Superior temporal gyrus (tissue), 1 donor: ENCODE data around the gene C1orf21.
"Not testable (repeated sequence)": the region's sequence is repeated elsewhere in the genome, so short reads cannot be mapped to it uniquely, and the experiment has no call there.

Experiments
- DNase-seq: peaks from one replicate; pipeline ENCODE4 v3.0.0-alpha.2; 2016; ENCODE audit errors: extremely low spot score

C1orf21 gene

DNA sequence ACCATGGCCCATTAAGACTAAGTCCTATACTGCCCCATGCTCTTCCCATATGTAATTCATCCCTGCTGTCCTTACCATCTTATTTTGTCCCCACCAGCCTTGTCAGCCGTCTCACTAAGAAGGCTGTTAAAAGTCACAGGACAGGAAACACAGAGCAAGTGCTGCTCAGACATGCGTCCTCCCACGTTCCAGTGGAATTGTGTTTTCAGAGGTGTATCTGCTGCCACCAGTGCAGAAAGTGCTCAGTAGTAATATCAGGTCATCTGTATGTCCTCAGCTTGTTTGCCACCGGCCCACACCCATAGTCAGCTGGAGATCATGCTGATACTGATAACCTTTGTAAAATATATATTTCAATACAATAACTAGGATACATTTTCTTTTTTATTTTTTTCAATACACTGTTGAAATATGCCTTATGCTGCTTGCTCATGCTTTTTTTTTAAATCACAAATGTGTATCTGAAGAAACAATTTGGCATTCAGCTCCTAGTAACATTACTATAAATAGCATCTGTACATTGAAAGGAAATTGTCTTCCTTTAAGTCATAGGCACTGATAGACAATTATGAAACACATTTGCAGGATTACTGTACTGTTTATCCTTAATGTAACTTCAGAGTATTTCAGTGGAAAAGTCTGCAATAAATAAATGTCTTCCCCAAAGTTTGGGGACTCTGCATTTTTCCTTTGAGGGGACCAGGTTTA lies 211.0 kb downstream of the C1orf21 start:
- no peak for DNase-seq

DNA sequence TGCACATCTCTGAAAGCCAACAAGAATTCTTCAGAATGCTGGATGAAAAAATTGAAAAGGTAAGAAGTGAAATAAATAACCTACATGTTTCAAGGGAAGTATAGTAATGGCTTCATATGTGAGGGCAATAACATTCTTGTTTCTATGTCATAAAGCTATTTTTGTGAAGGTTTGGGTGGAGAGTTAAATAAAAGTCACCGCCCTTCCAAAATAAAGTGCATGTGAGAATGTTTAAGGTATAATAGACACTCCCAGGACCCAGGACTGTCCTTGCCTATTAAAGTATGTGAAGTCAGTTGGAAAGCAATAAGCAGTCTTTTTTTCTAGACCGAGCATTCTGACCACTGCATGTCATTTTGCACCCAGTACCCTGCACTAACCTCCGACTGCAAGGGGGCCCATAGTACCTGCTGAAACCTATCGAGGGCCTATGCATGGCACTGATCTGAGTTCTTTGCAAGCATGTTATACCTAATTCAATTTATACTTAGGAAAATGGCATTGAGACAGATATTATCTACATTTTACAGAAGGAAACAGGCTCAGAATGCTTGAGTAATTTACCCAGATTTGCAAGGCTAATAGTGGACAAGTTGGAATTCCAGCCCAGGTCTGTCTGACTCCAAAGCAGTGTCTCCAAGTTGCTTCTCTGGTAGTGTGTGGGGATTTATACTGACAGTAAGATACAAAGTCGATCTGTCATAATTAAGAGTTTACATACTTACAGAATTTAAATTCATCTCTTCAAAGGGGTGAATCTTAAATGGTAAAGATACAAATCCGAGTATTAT lies 211.8 kb downstream of the C1orf21 start:
- DNase-seq: no peak

DNA sequence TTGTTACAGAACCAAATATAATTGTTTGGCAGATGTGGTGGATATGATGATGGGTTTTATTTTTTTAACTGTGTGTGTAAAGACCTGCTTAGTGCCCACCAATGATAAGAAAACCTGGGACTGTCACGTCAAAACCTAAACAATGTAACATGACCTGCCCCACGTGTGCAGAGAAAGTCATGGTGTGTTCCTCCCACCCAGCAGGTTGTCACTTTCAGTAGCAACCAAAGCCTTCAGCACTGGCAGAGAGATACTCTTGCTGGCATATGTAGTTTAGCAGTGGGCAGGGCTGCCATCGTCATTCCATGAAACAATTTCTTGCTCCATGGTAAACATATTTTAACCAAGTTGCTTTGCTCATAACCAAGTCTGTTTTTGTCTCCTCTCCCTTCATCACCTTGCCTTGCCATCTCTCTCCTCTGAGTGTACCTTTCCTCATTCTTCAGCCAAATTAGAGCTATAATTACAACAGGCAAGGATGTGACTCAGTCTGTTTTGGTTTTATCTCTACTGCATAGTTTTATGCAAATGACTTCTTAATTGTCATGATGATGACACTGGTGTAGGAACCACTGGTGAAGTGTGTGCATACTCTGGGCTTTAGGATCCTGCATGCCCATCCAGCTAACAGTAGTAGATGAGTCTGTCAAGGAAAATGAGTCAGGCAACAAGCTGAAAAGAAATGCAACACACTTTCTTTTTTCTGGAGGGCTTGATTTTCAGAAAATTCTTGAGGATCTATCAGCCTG lies 217.5 kb downstream of the C1orf21 start:
- no peak for DNase-seq

DNA sequence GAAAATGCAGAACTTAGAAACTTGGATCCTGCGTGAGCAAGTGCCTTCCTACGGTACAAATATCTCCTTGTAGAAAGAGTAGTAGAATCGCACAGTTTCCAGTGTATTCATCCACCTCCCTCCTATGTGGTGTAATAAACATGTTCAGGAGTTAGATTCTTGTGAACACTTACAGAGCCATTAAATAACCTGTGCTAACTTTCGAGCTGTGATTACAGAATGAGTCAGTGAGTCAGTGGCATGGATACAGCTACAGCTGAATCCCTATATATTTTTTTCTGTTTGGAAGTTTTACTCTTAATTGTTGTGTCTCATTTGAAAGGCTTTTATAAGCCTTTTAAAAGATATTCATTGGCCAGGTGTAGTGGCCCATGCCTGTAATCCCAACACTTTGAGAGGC lies 219.1 kb downstream of the C1orf21 start:
- no peak for DNase-seq

DNA sequence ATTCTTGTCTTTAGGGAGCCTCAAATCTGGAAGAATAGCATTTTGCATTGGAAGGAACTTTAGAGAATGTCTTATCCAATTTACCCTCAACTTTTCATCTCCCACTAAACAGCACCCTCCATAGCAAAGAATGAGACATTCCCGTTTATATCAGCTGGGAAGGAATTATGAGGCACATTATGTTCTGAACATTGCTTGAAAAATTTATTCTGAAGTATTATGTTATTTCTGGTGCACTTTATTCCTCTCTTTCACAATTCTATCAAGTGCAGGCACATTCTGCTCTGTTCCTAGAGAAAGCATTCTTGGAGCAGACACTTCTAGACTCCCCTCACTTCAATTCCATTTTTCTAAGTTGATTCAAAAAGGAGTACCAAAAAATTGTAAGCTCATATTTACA lies 220.0 kb downstream of the C1orf21 start:
- no peak for DNase-seq

DNA sequence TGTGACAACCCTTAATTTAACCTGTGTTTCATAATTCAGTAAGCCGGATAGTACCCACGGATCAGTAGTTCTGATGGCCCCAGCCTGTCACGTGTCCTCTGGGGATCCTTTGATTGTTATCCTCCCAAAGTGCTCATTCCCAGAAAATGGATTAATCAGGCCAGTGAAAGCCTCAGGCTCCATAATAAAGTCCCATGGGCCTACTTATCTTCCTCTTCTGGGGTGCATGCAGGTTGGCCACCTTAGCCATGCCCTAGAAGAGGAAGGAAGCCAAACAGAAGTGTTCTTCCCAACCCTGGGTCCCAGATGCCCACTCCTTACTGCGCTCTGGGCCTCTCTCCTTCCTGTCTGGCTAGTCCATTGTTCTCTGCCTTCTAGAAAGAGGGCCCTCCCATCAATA lies 221.8 kb downstream of the C1orf21 start:
- no peak for DNase-seq

DNA sequence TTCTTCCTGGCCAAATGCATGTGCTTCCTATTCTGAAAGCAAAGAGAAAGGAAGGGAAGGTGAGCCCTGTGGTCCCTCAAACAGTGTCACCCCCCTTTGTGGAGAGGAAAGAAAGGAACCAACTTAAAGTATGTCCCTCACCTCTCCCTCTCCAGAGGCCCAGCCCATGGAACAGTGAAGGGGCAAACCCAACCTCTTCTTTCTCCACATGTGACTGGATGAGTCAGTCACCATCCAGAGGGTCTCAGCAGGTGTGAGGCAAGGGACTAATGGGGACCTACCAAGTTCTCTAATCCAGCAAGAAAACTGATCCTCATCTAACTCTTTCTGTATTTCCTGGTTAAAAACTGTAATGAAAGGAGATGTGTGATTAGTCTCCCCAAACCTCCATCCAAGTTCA lies 222.2 kb downstream of the C1orf21 start:
- DNase-seq: no peak

DNA sequence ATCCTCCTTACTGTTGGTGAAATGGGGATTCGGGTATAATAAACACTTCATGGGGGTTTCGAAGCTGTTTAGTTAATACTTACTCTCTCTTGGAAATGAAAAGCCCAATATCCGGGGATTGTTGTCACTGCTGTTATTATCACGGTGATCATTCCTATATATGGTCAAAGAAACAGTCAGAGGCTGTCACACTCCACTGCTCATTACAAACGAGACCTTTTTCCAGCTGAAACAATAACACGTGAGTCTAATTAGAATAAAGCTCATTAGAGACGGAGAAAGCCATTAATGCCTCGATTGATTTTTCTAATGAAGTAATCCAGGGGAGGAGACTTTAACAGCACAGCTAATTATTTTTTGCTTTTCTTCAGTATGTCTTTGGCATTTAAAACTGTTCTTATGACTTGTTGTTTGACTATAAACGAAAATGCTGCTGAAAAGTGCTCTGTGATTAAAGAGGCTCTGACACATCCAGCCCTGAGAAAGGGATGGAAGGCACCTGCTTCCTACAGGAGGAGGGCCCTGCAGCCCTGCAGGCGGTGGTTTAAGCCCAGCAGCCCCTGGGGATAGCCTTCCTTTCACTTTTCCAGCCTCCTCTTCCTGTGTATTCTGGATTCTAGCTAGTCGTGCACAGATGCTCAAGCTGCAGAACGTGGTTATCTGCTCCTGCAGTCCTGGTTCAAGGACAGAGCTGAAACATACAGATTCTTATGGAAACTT lies 224.2 kb downstream of the C1orf21 start:
- DNase-seq: peak; percentile 48

DNA sequence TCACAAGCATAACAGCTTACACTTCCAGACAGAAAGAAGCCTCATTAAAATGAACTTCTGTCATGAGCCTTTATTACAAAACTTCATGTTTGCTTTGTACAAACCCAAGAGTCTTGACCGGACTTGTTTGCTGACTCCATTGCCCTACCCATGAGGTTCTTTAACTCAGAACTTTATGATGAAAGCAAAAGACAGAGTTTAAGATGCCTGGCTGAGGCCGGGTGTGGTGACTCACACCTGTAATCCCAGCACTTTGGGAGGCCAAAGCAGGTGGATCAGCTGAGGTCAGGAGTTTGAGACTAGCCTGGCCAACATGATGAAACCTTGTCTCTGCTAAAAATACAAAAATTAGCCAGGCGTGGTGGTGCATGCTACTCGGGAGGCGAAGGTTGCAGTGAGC lies 225.4 kb downstream of the C1orf21 start:
- DNase-seq: not testable (repeated sequence)

DNA sequence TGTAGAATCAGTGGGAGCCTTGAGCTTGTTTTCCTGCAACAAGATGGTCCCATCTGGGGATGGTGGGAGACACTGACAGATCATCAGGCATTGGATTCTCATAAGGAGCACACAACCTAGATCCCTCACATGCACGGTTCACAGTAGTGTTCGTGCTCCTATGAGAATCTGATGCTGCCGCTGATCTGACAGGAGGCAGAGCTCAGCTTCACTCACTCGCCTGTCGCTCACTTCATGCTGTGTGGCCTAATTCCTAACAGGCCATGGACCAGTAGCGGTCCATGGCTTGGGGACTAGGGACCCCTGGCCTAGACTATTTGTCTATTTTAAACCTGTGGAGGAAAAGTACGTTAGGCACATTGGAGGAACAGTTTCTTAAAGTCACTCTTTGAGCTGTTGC lies 227.8 kb downstream of the C1orf21 start:
- DNase-seq: no peak

DNA sequence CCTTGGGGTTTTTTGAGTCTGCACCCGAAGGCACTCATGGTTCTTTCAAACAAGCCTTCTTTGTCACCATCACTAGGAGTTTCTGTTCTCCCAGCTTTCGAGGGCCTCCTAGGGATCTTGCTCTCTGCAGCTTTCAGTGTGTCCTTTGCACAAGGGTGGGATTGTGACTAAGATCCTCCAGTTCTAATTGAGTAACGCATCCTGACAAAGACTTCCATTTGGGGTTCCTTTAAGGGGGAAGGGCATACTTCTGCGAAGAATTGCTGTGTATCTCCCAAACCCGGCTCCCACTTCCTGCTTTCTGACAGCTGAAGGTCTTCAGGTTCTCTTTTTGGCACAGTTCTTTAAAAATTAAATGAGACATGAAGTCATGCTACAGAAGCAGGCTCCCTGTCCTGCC lies 228.5 kb downstream of the C1orf21 start:
- no peak for DNase-seq

DNA sequence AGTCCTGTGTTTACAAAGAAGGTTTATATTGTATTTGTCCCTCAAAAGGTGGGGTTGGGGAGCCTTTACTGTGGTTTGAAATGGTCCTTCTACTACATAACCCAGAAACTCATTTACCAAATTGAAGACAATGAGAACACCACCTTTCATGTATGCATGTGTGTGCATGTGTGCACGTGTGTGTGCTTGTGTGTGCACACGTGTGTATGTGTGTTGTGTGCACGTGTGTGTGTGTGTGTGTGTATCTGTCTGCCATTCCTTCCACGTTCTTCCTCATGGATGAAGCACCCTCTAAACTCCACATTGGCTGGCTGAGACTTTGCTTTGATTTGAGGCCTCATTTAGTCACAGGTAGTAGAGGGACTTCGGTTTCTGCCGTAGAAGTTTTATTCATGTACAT lies 229.7 kb downstream of the C1orf21 start:
- no peak for DNase-seq

DNA sequence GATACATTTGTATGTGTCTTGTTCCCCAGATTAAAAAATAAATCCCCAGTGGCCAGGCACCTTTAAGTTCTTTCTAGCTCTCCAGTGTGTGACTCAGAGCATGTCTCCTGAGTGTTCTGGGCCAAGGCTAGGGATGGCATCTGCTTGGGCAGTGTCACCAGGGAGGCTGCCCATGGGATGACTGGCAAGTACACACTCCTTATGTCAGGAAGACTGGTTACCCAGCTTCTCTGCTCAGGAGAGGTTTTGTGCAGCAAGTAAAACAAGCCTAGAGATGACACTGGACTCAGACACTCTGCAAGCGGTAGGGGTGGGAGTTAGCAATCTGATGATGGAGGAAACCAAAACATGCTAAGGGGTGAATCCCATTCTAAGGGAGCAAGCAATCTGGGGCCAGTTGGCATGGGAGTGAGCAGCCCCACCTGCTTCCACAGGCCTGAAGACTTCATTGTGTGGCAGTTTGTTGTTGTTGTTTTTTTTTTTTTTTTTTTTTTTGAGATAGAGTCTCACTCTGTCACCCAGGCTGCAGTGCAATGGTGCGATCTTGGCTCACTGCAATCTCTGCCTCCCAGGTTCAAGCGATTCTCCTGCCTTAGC lies 230.7 kb downstream of the C1orf21 start:
- no peak for DNase-seq

DNA sequence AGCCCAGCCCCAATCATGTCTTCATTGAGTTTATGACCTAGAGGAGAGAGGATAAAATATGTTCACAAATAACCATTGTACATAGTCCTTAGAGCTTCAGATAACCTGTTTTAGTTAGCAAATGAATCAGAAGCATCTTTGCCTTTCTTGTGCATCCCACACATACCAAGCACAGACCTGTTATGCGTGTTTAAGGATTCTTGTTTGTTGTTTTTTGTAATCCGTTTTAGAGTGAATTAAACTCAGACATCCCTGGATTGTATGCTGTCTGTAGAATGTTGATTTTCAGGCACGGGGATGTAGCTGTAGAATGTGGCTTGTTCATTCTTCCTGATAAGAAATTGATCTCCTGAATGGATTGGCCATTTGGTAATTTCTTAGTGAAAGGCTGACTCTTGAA lies 232.0 kb downstream of the C1orf21 start:
- DNase-seq: no peak

DNA sequence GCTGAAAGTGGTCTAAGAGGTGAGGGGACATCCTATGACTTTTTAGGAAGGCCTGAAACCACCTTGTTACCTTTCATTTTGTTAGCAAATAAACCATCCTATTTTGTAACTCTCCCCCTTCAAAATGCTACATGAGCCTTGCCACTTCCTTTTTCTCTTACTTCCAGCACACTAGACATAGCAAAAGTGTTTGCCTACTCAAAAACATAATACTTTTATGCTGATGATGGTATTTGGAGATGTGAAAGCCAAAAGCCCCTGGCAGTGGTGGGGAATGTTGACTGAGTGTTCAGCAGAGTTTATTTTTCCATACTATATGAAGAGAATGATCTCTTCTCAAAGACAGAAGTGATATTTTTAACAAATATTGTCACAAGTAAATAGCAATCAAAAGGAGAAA lies 233.6 kb downstream of the C1orf21 start:
- no peak for DNase-seq

DNA sequence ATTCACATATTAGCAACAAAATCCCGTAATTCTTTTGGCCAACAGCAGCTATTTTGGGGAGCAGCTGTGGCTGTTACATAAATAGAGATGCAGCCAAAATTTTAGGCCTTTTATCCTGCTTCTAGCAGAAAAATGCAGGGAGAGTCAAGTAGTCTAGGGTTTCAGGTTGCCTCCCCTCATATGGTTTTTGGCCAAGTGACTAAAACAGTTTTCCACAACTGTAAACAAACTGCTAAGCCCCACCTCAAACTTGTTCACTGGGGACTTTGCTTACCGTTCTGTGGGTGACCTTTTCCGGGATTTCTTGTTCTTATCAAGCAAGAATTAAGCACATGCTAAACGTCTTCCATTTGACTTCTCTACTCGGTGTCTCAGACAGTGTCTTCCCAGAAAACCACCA lies 234.4 kb downstream of the C1orf21 start:
- peak; percentile 46 for DNase-seq

DNA sequence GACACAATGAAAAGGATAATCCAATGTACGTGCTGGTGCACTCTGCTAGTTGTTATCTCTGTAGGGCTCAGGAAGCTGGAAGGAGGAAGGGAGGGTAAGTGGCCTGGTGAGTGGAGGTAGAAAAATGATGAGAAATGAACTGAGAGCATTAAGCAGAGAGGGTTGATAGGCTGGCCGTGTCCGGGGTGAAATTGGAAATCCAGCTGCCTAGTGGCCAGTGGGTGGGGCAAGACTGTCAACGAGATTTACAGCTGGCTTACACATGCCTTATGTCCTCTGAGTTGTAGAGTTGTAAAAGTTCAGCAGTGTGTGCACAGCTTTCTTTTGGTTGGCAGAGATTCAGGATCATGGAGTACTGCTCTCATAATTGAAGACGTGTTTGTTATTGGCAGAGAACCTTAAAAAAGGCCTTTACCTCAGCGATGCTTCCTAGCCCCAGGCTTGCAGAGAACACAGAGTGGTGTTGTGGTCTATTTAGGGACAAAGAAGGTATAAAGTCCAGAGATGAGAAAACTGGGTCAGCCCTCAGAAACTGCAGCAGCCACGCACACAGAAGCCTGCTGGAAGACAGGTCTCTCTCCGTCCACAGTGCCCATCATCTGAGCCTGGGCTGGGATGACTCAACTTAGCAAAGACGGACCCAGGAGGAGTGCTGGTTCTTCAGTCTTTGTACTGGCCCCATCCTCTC lies 235.5 kb downstream of the C1orf21 start:
- DNase-seq: no peak

DNA sequence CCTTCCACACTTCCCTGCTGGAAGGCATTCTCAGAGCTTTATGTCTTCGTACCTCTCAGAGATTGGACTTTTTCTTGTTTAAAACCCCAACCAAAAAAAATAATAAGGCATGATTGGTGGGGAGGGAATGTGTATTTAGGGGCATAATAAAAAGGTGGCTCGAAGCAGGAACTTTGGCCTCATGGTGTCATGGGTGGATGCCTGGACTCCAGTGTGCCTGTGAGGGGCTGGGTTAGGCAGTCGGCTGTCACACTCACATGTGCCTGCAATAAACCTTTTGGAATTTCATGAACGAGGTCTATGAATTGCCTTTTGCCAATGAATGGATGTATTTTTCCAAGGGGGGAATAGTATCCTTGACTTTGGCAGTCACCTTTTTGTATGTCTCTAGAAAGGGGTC lies 236.6 kb downstream of the C1orf21 start:
- no peak for DNase-seq

DNA sequence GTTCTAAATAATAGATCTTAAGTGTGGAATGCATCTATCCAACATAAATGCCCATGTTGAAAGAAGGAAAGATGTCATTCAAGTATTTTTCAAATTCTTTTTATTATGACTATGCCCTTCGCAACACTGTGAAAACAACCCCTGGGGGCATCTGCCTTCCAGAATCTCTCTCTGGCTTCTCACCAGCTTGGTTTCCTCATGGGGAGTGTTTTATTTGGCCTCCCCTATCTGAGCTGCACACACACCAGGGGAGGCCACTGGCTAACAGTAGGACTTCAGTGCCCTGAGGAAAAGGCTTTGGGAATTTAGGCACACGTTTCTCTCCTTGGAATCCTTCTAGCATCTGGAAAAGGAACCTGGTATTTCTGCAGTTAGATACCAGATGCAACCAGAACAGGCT lies 237.2 kb downstream of the C1orf21 start:
- DNase-seq: no peak

DNA sequence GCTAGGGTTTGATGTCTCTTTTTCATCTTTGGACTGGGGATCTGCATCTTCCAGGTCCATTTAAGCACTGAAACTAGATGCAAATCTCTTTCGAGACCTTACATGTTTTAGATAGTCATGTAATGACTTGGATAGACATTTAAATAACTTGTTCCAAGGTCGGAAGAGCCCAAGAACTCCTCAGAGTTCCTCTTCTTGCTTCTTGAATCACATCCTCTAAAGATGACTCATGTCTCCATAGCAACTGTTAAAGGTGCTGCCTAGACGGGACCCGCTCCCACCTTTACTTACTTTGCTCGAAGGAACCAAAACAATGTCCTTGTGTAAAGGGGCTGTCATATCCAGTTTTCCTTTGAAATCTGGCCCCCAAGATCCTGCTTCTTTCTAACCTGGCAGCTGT lies 237.8 kb downstream of the C1orf21 start:
- no peak for DNase-seq

DNA sequence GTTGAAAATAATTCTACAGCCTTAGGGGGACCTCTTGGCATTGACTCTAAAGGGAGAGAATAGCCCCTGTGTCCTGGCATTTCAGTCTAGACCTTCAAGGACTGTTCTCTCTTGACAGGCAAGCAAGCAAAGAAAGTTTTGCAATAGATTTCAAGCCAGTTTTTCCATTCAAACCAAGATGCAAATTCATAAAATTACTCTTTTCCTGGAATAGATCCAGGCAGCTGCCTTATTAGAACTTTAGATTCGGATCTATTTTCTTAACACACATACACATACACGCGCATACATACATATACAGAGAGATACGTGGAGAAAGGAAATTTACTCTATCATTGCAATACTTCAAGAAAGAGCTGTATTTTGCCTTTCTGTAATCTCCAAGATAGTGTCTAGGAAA lies 238.4 kb downstream of the C1orf21 start:
- no peak for DNase-seq
